K562 (cell line): Measurements from ENCODE around the gene ST3GAL3.

Experiments
- CHD2 ChIP-seq: IDR thresholded peaks from 2 replicates; pipeline ENCODE4 v1.6.1; 2011; ENCODE audit warnings: low read depth, low read length
- MAX ChIP-seq: sonication (generic); formaldehyde crosslinking; IDR thresholded peaks from 2 replicates; pipeline ENCODE4 v1.9.0; 2022; ENCODE audit warnings: mild to moderate bottlenecking, missing genetic modification reagents
- MTA1 ChIP-seq: fragments of 450-650 bp; IDR thresholded peaks from 2 replicates; pipeline ENCODE4 v1.6.1; 2017; ENCODE audit warnings: borderline replicate concordance
- TF ChIP-seq, protein P1 (sequence below), 3 experiments: IDR thresholded peaks in 2 of 3; conservative IDR thresholded peaks in 1 of 3; 2 replicates each; pipeline ENCODE4 v1.5.1; 2011 to 2012; ENCODE audit warnings: low read length in 3 of 3, mild to moderate bottlenecking in 3 of 3, control low read depth in 2 of 3, improper control_type of control experiment in 1 of 3, inconsistent platforms in 1 of 3, low read depth in 1 of 3, mixed read lengths in 1 of 3, moderate library complexity in 1 of 3; ENCODE audit not compliant: insufficient read depth in 2 of 3

DNA sequence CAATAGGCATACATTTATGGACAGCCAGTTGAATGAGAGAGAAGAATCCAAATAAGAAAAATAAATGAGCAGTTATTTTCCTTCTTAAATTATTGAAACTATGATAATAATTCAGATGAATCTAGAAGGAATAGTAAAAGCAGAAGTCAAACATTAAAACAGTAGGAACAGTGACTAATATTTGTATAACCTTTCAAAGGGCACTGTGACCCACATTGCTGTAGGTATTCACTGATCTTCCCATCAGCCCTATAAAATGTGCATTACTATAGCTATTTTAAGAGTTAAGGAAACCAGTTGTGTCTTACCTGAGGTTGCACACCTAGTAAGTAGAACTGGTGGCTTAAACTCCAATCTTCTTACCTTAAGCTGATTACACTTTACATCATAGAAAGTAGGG lies 123.5 kb downstream of the ST3GAL3 start:
- TF ChIP-seq MAX (no peak), CHD2 (no peak), MTA1 (no peak)
- TF ChIP-seq, protein P1, sequence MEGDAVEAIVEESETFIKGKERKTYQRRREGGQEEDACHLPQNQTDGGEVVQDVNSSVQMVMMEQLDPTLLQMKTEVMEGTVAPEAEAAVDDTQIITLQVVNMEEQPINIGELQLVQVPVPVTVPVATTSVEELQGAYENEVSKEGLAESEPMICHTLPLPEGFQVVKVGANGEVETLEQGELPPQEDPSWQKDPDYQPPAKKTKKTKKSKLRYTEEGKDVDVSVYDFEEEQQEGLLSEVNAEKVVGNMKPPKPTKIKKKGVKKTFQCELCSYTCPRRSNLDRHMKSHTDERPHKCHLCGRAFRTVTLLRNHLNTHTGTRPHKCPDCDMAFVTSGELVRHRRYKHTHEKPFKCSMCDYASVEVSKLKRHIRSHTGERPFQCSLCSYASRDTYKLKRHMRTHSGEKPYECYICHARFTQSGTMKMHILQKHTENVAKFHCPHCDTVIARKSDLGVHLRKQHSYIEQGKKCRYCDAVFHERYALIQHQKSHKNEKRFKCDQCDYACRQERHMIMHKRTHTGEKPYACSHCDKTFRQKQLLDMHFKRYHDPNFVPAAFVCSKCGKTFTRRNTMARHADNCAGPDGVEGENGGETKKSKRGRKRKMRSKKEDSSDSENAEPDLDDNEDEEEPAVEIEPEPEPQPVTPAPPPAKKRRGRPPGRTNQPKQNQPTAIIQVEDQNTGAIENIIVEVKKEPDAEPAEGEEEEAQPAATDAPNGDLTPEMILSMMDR (IDR thresholded peaks at IDR 0.05 in 2 of 3, conservative IDR thresholded peaks at IDR 0.05 in 1 of 3; ENCODE audit: insufficient read depth in 2 of 3, low read depth in 1 of 3, low read length in 3 of 3): no peak
